ENCODE data around the gene MYG1.

MYG1 gene

GRCh38 chr12:53346491-53346890 lies 47.0 kb downstream of the MYG1 start:
- TF ChIP-seq GATA2 (IDR thresholded peaks at IDR 0.05; ENCODE audit: low read depth, low read length), result no peak
- no peak for TF ChIP-seq GATA3 (IDR thresholded peaks at IDR 0.05; ENCODE audit: low read depth, low read length)

DNA sequence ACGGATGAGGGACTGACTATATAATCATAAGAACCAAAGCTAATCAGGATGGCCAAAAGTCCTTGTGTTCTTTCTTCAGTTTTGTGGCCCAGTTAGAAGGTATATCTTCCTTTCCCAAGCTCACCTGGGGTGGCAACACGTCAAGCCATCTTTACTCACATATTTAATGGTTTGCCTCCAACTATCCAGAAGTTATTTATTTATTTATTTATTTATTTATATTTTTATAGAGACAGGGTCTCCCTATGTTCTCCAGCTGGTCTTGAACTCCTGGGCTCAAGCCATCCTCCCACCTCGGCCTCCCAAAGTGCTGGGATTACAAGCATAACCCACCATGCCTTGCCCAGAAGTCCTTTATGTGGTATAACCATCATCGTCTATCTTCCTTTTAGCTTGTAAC lies 48.4 kb downstream of the MYG1 start:
- TF ChIP-seq GATA2 (IDR thresholded peaks at IDR 0.05; ENCODE audit: low read depth, low read length) (no peak), GATA3 (IDR thresholded peaks at IDR 0.05; ENCODE audit: low read depth, low read length) (no peak)

DNA sequence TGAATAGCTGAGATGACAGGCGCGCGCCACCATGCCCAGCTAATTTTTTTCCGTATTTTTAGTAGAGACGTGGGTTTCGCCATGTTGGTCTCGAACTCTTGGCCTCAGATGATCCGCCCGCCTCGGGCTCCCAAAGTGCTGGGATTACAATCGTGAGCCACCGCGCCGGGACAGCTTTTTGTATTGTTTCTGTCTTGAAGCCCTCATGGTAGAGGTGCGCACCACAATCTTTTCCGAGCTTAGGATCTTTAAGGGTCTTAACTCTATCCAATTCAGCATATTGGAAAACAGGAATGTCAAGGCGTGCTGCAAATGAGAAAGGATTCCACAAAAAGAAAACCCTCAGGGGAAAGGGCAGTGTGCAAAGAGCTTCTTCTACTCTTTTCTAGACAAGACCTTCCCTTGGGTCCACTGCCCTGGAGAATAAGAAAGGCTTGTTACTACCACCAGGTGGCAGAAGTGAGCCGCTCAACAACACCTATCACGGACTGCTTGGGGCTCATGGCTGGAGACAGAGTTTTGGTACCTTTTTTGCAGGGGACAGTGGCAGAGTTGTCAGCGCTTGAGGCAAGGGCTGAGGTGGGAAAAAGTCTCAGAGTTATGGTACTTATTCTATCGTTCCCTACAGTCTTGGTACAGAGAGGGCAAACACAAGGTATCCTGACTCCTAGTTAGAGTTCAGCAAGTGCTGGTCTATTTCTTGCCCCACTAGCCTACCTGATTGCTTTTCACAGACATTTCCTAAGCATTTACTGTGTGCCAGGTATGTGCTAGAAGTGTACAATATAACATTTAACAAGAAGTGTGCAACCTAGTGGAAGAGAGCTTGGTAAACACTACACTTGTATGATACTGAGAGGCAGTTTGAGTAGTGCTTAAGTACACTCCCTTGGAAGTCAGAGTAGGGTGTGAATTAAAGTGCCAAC lies 53.1 kb downstream of the MYG1 start:
- TF ChIP-seq GATA3 (IDR thresholded peaks at IDR 0.05; ENCODE audit: low read depth, low read length) (no peak), GATA2 (IDR thresholded peaks at IDR 0.05; ENCODE audit: low read depth, low read length) (no peak)

DNA sequence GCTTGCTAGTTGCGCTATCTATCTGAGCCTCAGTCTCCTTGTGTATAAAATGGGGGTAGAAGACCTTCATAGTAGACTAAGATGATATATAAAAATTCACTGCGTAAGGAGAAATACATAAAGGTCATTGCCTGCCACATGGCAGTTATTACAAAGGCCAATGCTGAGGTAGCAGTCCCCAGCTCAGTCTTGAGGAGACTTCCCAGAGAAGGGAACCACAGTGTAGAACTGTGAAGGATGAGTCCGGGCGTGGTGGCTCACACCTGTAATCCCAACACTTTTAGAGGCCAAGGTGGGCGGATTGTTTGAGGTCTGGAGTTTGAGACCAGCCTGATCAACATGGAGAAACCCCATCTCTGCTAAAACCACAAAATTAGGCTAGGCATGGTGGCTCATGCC lies 53.8 kb downstream of the MYG1 start:
- no peak for TF ChIP-seq GATA2 (IDR thresholded peaks at IDR 0.05; ENCODE audit: low read depth, low read length)
- TF ChIP-seq GATA3 (IDR thresholded peaks at IDR 0.05; ENCODE audit: low read depth, low read length), result no peak

DNA sequence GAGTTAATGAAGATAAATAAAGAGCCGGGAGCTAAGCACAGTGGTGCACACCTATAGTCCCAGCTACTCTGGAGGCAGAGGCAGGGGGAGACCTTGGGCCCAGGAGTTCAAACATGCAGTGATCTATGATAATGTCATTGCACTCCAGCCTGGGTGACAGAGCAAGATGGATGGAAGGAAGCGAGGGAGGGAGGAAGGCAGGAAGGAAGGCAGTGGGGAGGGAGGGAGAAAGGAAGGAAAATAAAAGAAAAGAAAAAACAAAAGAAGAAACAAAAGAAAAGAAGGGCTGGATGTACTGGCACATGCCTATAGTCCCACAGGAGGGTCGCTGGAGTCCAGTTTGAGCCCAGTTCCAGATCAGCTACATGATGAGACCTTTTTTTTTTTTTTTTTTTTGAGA lies 55.6 kb downstream of the MYG1 start:
- TF ChIP-seq GATA2 (IDR thresholded peaks at IDR 0.05; ENCODE audit: low read depth, low read length) (no peak), GATA3 (IDR thresholded peaks at IDR 0.05; ENCODE audit: low read depth, low read length) (no peak)
